Mucosa of descending colon (tissue), 3 donors: ENCODE data around the gene PGD. TPM values are rescaled to one million over a fixed set of nuclear protein-coding genes. Genes with fewer than 3 reads are reported as not detected.

Source experiments
- ATAC-seq: fragments of 200-7000 bp; cut with Tn5 transposase; one replicate; pipeline ENCODE4 v1.9.1; 2020; ENCODE audit warnings: mild to moderate bottlenecking, moderate library complexity
- DNase-seq, 3 donors: peaks; one replicate each; pipeline ENCODE4 v3.0.0-alpha.2; 2020
- H3K36me3 ChIP-seq: fragments of 200-600 bp; one replicate; pipeline ENCODE4 v1.8.0; 2021; ENCODE audit warnings: low read depth, mild to moderate bottlenecking
- H3K4me1 ChIP-seq: fragments of 200-600 bp; one replicate; pipeline ENCODE4 v1.8.0; 2021; ENCODE audit warnings: low read depth, mild to moderate bottlenecking
- H3K4me3 ChIP-seq: fragments of 200-600 bp; one replicate; pipeline ENCODE4 v1.8.0; 2021; ENCODE audit warnings: mild to moderate bottlenecking
- H3K9me3 ChIP-seq: fragments of 200-600 bp; one replicate; pipeline ENCODE4 v1.8.0; 2021; ENCODE audit warnings: mild to moderate bottlenecking
- CTCF ChIP-seq: fragments of 200-600 bp; IDR thresholded peaks from one replicate; pipeline ENCODE4 v1.8.0; 2022; ENCODE audit warnings: antibody characterized with exemption, mild to moderate bottlenecking
- intact Hi-C, 2 donors: fragments of 100-400 bp; cut with DNase I in 1 of 2; cut with micrococcal nuclease in 1 of 2; formaldehyde crosslinking; loops; one replicate each; pipeline versions ENCODE4 v1.11.0 to v1.11.1; 2022; cut with DNase I, micrococcal nuclease
- total RNA-seq, 3 donors: library from RNA; stranded (reverse); fragmentation: NEBNext Ultra II Directional in 2 of 3; extraction: Animal tissue kit (Norgen Biotek cat#: 25700) in 2 of 3; gene quantifications; one replicate each; pipeline versions ENCODE4 v1.2.1 to v1.2.4, GENCODE V29; 2021 to 2023
- donor health status: DM: no; HTN: no; CAD: no; lungs with moderate emphysema.
- donor health status: DM: no; HTN: no; CAD: no.
- donor health status: DM: no; HTN: yes; CAD: no.

The PGD gene
- total RNA-seq, 3 donors from 2014 or later: 48.6 to 96.4 (median 61.3) TPM

GRCh38 chr1:10431070-10431730, 32.3 kb downstream of the PGD start:
- Histone ChIP-seq H3K4me3 (peak overlapping the region; percentile 63), H3K9me3 (no peaks in the 10 kb centered on the region), H3K4me1 (peaks cover 10% of the 10 kb centered on the region), H3K36me3 (no peaks in the 10 kb centered on the region)
- ATAC-seq: peak; percentile 1
- intact Hi-C loops: loop anchor here in 1 of 2 donors (10.0 kb wide), 1 partner anchor 64 kb away; no protein-coding TSS in a partner anchor
- TF ChIP-seq CTCF: no peak
- DNase-seq: no peak

- DNase-seq: no peak
- no peaks in the 10 kb centered on the region for H3K9me3 ChIP-seq
- TF ChIP-seq CTCF: no peak
- H3K4me1 ChIP-seq: peaks cover 10% of the 10 kb centered on the region
- intact Hi-C loops: loop anchor here in 1 of 2 donors (10.0 kb wide), 1 partner anchor 62 kb away; no protein-coding TSS in a partner anchor
- H3K36me3 ChIP-seq: no peaks in the 10 kb centered on the region
- ATAC-seq: no peak
- H3K4me3 ChIP-seq: no peak overlapping the region
Observed at GRCh38 chr1:10432910-10433700, 34.2 kb downstream of the PGD start.

GRCh38 chr1:10433790-10434189, 34.9 kb downstream of the PGD start:
- Histone ChIP-seq H3K4me1 (peaks cover 10% of the 10 kb centered on the region), H3K9me3 (no peaks in the 10 kb centered on the region), H3K4me3 (no peak overlapping the region), H3K36me3 (no peaks in the 10 kb centered on the region)
- no peak for ATAC-seq
- intact Hi-C loops: loop anchor here in 1 of 2 donors (10.0 kb wide), 1 partner anchor 61 kb away; no protein-coding TSS in a partner anchor
- no peak for TF ChIP-seq CTCF
- no peak for DNase-seq

GRCh38 chr1:10434590-10434989, 35.7 kb downstream of the PGD start:
- H3K9me3 ChIP-seq: no peaks in the 10 kb centered on the region
- peaks cover 8% of the 10 kb centered on the region for H3K4me1 ChIP-seq
- ATAC-seq: no peak
- DNase-seq: no peak
- intact Hi-C loops: loop anchor here in 1 of 2 donors (10.0 kb wide), 1 partner anchor 60 kb away; no protein-coding TSS in a partner anchor
- no peaks in the 10 kb centered on the region for H3K36me3 ChIP-seq
- H3K4me3 ChIP-seq: no peak overlapping the region
- TF ChIP-seq CTCF: no peak

- Histone ChIP-seq H3K36me3 (no peaks in the 10 kb centered on the region), H3K4me1 (no peaks in the 10 kb centered on the region), H3K9me3 (no peaks in the 10 kb centered on the region), H3K4me3 (no peak overlapping the region)
- no peak for DNase-seq
- intact Hi-C loops: loop anchor here in 1 of 2 donors (10.0 kb wide), 1 partner anchor 58 kb away; no protein-coding TSS in a partner anchor
- no peak for TF ChIP-seq CTCF
- ATAC-seq: no peak
Observed at GRCh38 chr1:10437052-10437451, 38.2 kb downstream of the PGD start.
